SK-N-SH (cell line): ENCODE results near the gene AKR1C1. TPM values are rescaled to one million over a fixed set of nuclear protein-coding genes. Genes with fewer than 3 reads are reported as not detected.

Experiments used
- CTCF ChIA-PET: fragments of 300-600, 350-600 bp; formaldehyde crosslinking; extraction: SDS; loops from one replicate; lab custom pipeline; 2021; lab: Yijun Ruan, JAX
- POLR2A ChIA-PET: fragments of 350-600 bp; sonication (Branson Sonifier 250); formaldehyde crosslinking; extraction: SDS; loops from one replicate; lab custom pipeline; 2020; ENCODE audit warnings: antibody characterized with exemption, inconsistent platforms; lab: Yijun Ruan, JAX
- DNase-seq: peaks from one replicate; pipeline ENCODE4 v3.0.0; 2012
- H2AFZ ChIP-seq: fragments of 200-600 bp; sonication (generic); 2 replicates; pipeline ENCODE4 v1.8.1; 2016; ENCODE audit warnings: antibody characterized with exemption, mild to moderate bottlenecking, low read depth
- H3F3A ChIP-seq: fragments of 200-600 bp; sonication (generic); replicated peaks from 2 replicates; pipeline ENCODE3; 2016; ENCODE audit warnings: antibody characterized with exemption, mild to moderate bottlenecking; ENCODE audit not compliant: insufficient read depth
- H3K27ac ChIP-seq, 2 experiments: fragments of 200-500 bp in 1 of 2; fragments of 200-600 bp in 1 of 2; sonication (Bioruptor generic) in 1 of 2; sonication (generic), shearing (Covaris generic) in 1 of 2; 2 replicates each; pipeline versions ENCODE4 v1.5.1 to v1.6.1; 2014 to 2016; ENCODE audit warnings: low read depth in 2 of 2, inconsistent platforms in 1 of 2, low read length in 1 of 2, mild to moderate bottlenecking in 1 of 2, mixed read lengths in 1 of 2
- H3K27me3 ChIP-seq: fragments of 200-600 bp; sonication (generic), shearing (Covaris generic); 2 replicates; pipeline ENCODE4 v1.6.1; 2016; ENCODE audit warnings: mixed run types; ENCODE audit not compliant: insufficient read depth
- H3K36me3 ChIP-seq, 2 experiments: fragments of 200-500 bp in 1 of 2; fragments of 200-600 bp in 1 of 2; sonication (Bioruptor generic) in 1 of 2; sonication (generic) in 1 of 2; replicated peaks in 1 of 2; 2 replicates each; pipeline versions ENCODE3 to v1.5.1; 2014 to 2016; ENCODE audit warnings: low read length in 1 of 2, mild to moderate bottlenecking in 1 of 2; ENCODE audit not compliant: insufficient read depth in 2 of 2, control insufficient read depth in 1 of 2
- H3K4me1 ChIP-seq, 2 experiments: fragments of 200-500 bp in 1 of 2; fragments of 200-600 bp in 1 of 2; sonication (Bioruptor generic) in 1 of 2; sonication (generic), shearing (Covaris generic) in 1 of 2; 2 replicates each; pipeline versions ENCODE4 v1.5.1 to v1.6.1; 2014 to 2016; ENCODE audit warnings: low read depth in 1 of 2, low read length in 1 of 2, mixed run types in 1 of 2; ENCODE audit not compliant: insufficient read depth in 2 of 2, control insufficient read depth in 1 of 2
- H3K4me2 ChIP-seq: fragments of 200-600 bp; sonication (generic), shearing (Covaris generic); 2 replicates; pipeline ENCODE4 v1.6.1; 2017; ENCODE audit warnings: mixed run types
- H3K4me3 ChIP-seq, 2 experiments: fragments of 200-500 bp in 1 of 2; fragments of 200-600 bp in 1 of 2; sonication (Bioruptor generic) in 1 of 2; sonication (generic), shearing (Covaris generic) in 1 of 2; 2 replicates each; pipeline versions ENCODE4 v1.5.1 to v1.8.1; 2014 to 2016; ENCODE audit warnings: low read depth in 2 of 2, inconsistent platforms in 1 of 2, low read length in 1 of 2, mild to moderate bottlenecking in 1 of 2, mixed read lengths in 1 of 2, moderate library complexity in 1 of 2
- H3K79me2 ChIP-seq: fragments of 200-600 bp; sonication (generic); 2 replicates; pipeline ENCODE4 v1.8.1; 2017; ENCODE audit warnings: mild to moderate bottlenecking; ENCODE audit not compliant: insufficient read depth
- H3K9ac ChIP-seq: fragments of 200-600 bp; sonication (generic); 2 replicates; pipeline ENCODE4 v1.6.1; 2017; ENCODE audit warnings: mixed run types
- H3K9me2 ChIP-seq: fragments of 200-600 bp; sonication (generic); 2 replicates; pipeline ENCODE4 v1.6.1; 2017; ENCODE audit warnings: mixed run types
- H3K9me3 ChIP-seq: fragments of 200-600 bp; sonication (generic); 2 replicates; pipeline ENCODE4 v1.6.1; 2017; ENCODE audit warnings: mixed run types, mild to moderate bottlenecking, moderate library complexity
- H4K20me1 ChIP-seq: fragments of 200-600 bp; sonication (generic); 2 replicates; pipeline ENCODE4 v1.6.1; 2017; ENCODE audit warnings: mild to moderate bottlenecking, mixed run types; ENCODE audit not compliant: insufficient read depth
- ELF1 ChIP-seq: IDR thresholded peaks from 2 replicates; pipeline ENCODE4 v1.4.0; 2012
- FOSL2 ChIP-seq: IDR thresholded peaks from 2 replicates; pipeline ENCODE4 v1.4.0; 2012; ENCODE audit warnings: low read depth, mild to moderate bottlenecking, moderate library complexity, borderline replicate concordance
- FOXJ3 ChIP-seq: sonication (generic); formaldehyde crosslinking; IDR thresholded peaks from 2 replicates; pipeline ENCODE4 v1.5.1; 2020; ENCODE audit warnings: mild to moderate bottlenecking, missing genetic modification reagents
- IRF3 ChIP-seq: fragments of 150-350 bp; IDR thresholded peaks from 2 replicates; pipeline ENCODE4 v1.6.1; 2016; ENCODE audit warnings: mild to moderate bottlenecking, low read depth, low read length
- MXI1 ChIP-seq: IDR thresholded peaks from 2 replicates; pipeline ENCODE4 v1.6.1; 2012; ENCODE audit warnings: mild to moderate bottlenecking, low read depth, low read length, improper control_type of control experiment
- NRF1 ChIP-seq: IDR thresholded peaks from 2 replicates; pipeline ENCODE4 v1.6.1; 2012; ENCODE audit warnings: low read depth, mild to moderate bottlenecking, low read length
- PBX3 ChIP-seq: IDR thresholded peaks from 2 replicates; pipeline ENCODE4; 2012
- RCOR1 ChIP-seq: fragments of 150-350 bp; IDR thresholded peaks from 2 replicates; pipeline ENCODE4 v1.6.1; 2017; ENCODE audit warnings: antibody characterized with exemption, low read length
- RFX5 ChIP-seq: IDR thresholded peaks from 2 replicates; pipeline ENCODE4 v1.6.1; 2012; ENCODE audit warnings: mild to moderate bottlenecking, improper control_type of control experiment, low read length
- SMC3 ChIP-seq: IDR thresholded peaks from 2 replicates; pipeline ENCODE4 v1.6.1; 2012; ENCODE audit warnings: low read depth, low read length, improper control_type of control experiment
- TAF1 ChIP-seq: IDR thresholded peaks from 2 replicates; pipeline ENCODE4 v1.6.1; 2012; ENCODE audit warnings: low read depth, mild to moderate bottlenecking, low read length, moderate library complexity, borderline replicate concordance
- TEAD4 ChIP-seq: IDR thresholded peaks from 2 replicates; pipeline ENCODE4 v1.4.0; 2012; ENCODE audit warnings: mild to moderate bottlenecking, borderline replicate concordance; ENCODE audit not compliant: insufficient read depth
- USF2 ChIP-seq: fragments of 150-350 bp; IDR thresholded peaks from 2 replicates; pipeline ENCODE4 v1.6.1; 2017; ENCODE audit warnings: antibody characterized with exemption, low read length, low read depth, borderline replicate concordance
- YY1 ChIP-seq: IDR thresholded peaks from 2 replicates; pipeline ENCODE4 v1.4.0; 2012; ENCODE audit warnings: low read depth, mild to moderate bottlenecking
- WGBS: methylation state at CpG from one replicate; pipeline ENCODE4 v1.1.6; 2017; ENCODE audit warnings: low lambda C conversion rate; 5-methylcytosine and 5-hydroxymethylcytosine counted together
- polyA plus RNA-seq, 3 experiments: library from polyadenylated mRNA; depleted of rRNA; stranded (reverse); fragments of >200 nt; gene quantifications; 2 replicates each; pipeline ENCODE4 v1.2.3, GENCODE V29; 2012

AKR1C1 gene
- polyA plus RNA-seq, 1 of the 3 experiments (the other 2 are of a cell fraction): 1.3 TPM

GRCh38 chr10:4978870-4979269 is 15.7 kb downstream of the AKR1C1 start:
- no peaks in the 10 kb centered on the region; a peak in 1 of 4 replicates for H3K4me1 ChIP-seq
- no peak overlapping the region for H3K27ac ChIP-seq
- DNase-seq: no peak
- no peaks in the 10 kb centered on the region for H3K79me2 ChIP-seq
- no peak overlapping the region for H3K9ac ChIP-seq
- H2AFZ ChIP-seq: no peak overlapping the region
- H4K20me1 ChIP-seq: no peaks in the 10 kb centered on the region
- H3K9me2 ChIP-seq: no peaks in the 10 kb centered on the region
- ChIA-PET POLR2A (no interaction called here), CTCF (no interaction called here)
- no peaks in the 10 kb centered on the region for H3K9me3 ChIP-seq
- no peaks in the 10 kb centered on the region for H3K36me3 ChIP-seq
- no peak overlapping the region for H3K4me3 ChIP-seq
- WGBS: 52% methylated on average over 4 of the region's 4 CpGs
- H3K27me3 ChIP-seq: no peaks in the 10 kb centered on the region
- no peak for TF ChIP-seq TEAD4
- H3K4me2 ChIP-seq: no peak overlapping the region
- H3F3A ChIP-seq: no peaks in the 10 kb centered on the region

GRCh38 chr10:4980793-4981192 is 17.6 kb downstream of the AKR1C1 start:
- no peak overlapping the region for H3K4me3 ChIP-seq
- POLR2A ChIA-PET: no interaction called here
- no peaks in the 10 kb centered on the region for H3K9me3 ChIP-seq
- no peak overlapping the region for H3K4me2 ChIP-seq
- H2AFZ ChIP-seq: no peak overlapping the region
- H3F3A ChIP-seq: no peaks in the 10 kb centered on the region
- no peak for TF ChIP-seq ELF1
- no peak for TF ChIP-seq MXI1
- TF ChIP-seq RFX5: no peak
- TF ChIP-seq FOSL2: no peak
- TF ChIP-seq SMC3: no peak
- no peak for TF ChIP-seq USF2
- no peak for TF ChIP-seq PBX3
- no peak for TF ChIP-seq TAF1
- no peak for TF ChIP-seq YY1
- no peak for TF ChIP-seq RCOR1
- TF ChIP-seq NRF1: no peak
- no peak for TF ChIP-seq TEAD4
- no peak for TF ChIP-seq IRF3
- no peak for TF ChIP-seq FOXJ3 (CRISPR knock-in tag)
- no peaks in the 10 kb centered on the region for H3K27me3 ChIP-seq
- H4K20me1 ChIP-seq: no peaks in the 10 kb centered on the region
- H3K79me2 ChIP-seq: no peaks in the 10 kb centered on the region
- no peaks in the 10 kb centered on the region for H3K36me3 ChIP-seq
- no peak overlapping the region for H3K9ac ChIP-seq
- no peak overlapping the region for H3K27ac ChIP-seq
- CTCF ChIA-PET: no interaction called here
- no peaks in the 10 kb centered on the region for H3K9me2 ChIP-seq
- H3K4me1 ChIP-seq: no peaks in the 10 kb centered on the region; a peak in 1 of 4 replicates
- WGBS: 43% methylated on average over 2 of the region's 2 CpGs
- no peak for DNase-seq
